ENCODE measurements around the gene CST11.
"Not testable (repeated sequence)": the region's sequence is repeated elsewhere in the genome, so short reads cannot be mapped to it uniquely, and the experiment has no call there.

The CST11 gene, protein sequence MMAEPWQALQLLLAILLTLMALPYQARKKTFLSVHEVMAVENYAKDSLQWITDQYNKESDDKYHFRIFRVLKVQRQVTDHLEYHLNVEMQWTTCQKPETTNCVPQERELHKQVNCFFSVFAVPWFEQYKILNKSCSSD

DNA sequence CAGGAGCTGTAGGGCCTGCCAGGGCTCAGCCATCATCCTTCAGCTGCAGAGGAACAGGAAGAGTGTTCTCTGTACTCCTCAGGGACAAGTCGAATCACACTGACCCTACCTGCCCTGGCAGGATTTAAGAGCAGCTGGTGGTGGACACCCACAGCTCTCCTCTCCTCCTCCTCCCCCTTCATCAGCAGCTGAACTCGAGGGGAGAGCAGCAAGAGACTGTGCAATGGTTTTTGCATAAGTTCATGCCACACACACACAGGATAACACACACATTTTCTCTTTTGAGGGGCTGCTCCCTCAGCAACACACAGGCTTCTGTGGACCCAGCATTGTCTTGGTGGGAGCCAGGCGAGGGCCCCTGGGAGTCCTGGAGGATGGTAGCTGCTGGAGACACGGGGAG is at the start of gene CST11:
Gene CST11 (minus strand): TSS at position 101 of the 400 bp plus-strand sequence. CDS start 65 bp downstream, at position 36.
- no peak for DNase-seq (ENCODE audit: low spot score)

DNA sequence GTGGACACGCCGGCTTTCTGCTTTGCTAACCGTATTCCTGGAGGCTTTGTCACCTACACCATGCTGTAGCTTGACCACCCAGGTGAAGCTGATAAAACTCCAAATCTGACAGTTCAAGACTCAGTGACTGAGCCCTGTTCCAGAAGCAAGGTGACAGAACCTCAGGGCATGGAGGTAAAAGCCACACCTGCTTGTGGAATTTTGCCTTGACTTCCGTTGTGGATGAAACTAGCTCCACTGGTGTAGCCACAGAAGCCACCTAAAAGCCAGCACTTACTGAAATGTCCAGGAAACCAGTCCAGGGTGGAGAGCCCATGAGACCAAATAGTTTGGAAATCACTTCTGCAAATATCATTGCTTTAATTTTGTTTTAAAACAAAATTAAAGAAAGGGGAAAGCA is 49.2 kb upstream of the CST11 start:
- DNase-seq (ENCODE audit: low spot score) = no peak

DNA sequence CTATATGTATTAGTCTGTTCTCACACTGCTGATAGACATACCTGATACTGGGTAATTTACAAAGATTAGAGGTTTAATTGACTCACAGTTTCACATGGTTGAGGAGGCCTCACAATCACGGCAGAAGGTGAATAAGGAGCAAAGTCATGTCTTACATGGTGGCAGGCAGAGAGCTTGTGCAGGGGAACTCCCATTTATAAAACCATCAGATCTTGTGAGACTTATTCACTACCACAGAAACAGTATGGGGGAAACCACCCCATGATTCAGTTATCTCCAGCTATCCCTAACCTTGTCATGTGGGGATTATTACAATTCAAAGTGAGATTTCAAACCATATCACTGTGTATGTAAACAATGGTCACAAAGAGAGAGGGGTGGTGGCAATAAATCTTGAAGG is 44.9 kb upstream of the CST11 start:
- DNase-seq (ENCODE audit: low spot score) = no peak

DNA sequence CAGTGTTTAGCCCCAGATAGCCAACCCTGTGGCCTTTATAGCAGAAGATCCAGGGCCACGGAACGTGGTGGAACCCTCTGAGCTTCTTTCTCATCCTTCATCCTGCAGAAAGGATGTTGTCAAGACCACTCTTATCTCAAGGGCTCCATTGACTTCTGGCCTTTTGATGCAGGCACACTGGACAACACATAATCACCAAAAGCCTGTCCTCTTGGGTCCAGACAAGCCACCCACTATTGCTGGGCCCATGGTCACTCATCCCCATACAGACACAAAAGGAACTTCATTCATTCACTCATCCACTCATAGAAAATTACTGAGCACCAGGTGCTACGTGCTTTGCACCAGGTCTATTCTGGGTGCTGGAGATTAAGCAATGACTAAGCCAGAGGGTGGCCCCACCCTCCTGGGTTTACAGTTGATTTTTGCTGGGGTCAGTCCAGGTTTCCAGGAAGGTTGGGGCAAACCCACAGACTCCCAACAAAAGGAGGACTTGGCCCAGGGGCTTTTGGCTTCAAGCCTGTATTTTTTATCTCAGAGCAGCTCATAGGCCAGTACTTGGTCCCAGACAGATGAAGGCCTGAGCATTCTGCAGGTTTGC is 40.6 kb upstream of the CST11 start:
- no peak for DNase-seq (ENCODE audit: low spot score)

DNA sequence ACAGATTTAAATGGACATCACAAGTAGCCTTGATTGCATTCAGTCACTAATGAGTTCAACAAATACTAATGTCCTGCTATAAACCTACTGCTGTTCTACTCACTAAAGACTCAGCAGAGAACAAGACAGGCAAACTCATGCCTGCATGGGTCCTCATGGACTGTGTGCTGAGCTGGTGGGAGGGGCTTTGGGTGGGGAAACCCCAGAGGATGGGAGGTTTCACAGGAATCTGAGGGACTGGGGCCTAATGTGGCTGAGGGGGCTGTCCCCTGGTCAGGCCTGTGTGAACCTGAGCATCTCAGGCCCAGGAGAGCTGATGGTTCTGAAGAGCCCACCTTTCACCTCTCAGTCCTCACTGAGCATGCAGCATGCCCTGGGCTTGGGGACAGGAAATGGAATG is 39.6 kb upstream of the CST11 start:
- DNase-seq (ENCODE audit: low spot score) = no peak

DNA sequence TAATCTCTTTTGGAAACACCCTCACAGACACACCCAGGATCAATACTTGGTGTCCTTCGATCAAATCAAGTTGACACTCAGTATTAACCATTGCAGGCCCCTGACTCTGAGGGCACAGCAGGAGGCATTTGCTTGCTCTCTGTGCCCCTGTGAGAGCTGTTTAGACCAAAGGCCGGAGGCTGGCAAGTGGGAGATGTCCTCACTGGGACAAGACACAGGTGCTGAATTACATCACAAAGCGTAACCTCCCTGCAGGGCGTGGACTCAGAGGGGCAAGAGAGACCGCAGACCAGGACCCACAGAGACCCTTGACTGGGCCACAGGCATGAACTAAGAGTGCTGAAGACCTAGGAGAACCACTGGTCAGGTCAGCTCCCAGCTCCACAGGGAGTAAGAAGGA is 38.1 kb upstream of the CST11 start, which contains the start of gene CST8:
Gene CST8 (plus strand): TSS at position 301 of the 400 bp plus-strand sequence. CDS start 551 bp downstream, outside the sequence.
- no peak for DNase-seq (ENCODE audit: low spot score)

DNA sequence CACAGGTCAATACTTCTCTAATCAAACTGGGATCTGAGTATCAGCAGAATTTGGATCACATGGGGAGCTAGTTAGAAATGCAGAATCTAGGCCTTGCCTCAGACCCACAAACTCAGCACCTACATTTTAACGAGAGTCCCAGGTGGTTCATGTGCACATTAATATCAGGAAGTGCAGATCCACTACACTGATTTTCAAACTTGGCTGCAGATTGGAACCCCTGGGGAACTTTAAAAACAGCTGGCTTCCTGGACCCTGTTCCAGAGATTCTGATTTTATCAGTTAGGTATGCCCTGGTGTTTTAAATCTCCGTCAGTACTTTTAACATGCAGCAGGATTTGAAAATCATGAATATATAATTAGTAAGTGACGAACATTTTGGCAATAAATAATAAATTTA is 36.3 kb upstream of the CST11 start:
- no peak for DNase-seq (ENCODE audit: low spot score)

DNA sequence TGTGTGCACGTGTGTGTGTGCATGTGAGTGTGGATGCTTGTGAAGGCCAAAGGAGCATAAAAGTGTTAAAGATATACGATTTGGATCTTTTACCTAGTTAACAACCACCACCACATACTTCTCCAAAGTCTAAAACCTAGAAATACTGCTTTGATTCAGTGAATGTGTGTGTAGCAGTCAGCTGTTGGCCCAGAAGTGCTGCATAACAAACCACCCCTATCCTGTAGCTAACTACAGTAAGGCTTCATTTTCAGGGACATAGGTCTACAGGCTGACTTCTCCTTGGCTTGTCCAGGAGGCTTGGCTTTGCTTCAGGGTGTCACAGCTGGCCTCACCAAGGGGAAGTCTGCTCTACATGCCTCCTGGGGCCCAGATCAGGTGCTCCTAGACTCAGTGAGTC is 35.8 kb upstream of the CST11 start:
- no peak for DNase-seq (ENCODE audit: low spot score)

DNA sequence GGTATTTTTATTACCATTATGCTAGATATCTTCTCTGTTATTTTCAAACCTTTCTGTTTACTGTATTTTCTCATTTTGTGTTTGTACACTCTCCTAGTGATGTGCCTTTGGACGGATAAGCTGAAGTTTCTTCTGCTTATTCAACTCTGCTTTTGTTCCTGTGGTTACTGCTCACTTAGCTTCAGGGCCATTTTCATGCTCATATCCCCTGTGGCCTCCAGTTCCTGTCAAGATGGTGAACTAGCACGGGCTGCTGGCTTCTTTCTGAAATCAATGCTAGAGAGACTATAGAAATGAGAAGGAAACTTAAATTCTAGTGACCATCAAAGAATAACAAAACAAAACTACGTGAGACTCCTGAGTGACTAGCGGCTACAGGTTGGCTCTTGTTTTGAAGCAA is 31.4 kb upstream of the CST11 start:
- no peak for DNase-seq (ENCODE audit: low spot score)

DNA sequence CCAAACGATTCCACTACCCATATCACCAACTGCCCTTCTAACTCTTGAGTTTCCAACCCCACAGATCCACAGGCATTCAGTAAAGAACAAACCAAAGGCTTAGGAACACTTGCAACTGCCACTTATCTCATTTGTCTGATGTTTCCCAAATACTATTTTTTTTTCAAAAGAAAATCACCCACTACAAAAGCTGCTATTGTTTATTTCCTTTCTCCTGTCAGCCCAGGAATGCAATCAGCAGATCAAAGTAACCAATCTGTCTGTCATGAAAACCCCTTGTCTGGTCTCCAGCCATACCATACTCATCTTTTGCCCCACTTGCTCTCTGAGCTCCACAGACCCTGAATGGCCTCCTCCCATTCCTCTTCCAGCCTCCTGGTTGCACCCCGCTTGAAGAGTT is 29.5 kb upstream of the CST11 start:
- no peak for DNase-seq (ENCODE audit: low spot score)

DNA sequence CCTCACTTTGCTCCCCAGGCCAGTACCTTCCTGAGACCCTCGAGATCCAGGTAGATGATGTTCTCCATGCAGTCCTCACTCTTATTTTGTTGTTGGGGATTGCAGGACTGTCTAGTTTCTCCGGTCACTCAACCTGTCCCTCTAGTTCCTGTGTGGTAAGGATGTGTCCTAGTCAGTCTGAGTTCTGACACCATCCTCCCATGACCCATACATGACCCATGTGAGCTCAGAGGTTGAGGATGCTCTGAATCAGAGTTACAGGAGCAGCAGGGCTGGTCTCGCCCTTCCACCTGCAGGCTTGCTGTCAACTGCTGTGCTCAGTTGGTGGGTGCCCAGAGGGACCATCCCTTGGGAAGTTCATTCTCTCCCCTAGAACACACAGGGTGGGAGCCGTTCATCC is 26.4 kb upstream of the CST11 start:
- no peak for DNase-seq (ENCODE audit: low spot score)

DNA sequence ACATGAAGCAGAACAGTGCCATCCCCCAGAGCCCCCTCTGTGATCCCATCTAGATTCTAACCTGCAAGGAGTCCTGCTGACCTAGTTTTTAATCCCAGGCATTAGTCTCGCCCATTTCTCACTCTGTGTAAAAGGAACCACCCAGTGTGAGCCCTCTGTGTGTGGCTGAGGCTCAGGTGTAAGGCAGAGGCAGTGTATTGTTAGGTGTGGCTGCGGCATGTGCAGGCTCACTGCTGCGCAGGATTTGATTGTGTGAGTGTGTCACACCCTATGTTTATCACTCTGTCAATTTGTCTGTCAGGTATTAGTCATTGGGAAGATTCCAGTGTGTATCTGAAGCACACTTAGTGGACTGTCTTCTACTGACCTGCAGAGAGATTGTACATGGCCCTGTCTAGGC is 24.5 kb upstream of the CST11 start:
- DNase-seq (ENCODE audit: low spot score) = no peak

DNA sequence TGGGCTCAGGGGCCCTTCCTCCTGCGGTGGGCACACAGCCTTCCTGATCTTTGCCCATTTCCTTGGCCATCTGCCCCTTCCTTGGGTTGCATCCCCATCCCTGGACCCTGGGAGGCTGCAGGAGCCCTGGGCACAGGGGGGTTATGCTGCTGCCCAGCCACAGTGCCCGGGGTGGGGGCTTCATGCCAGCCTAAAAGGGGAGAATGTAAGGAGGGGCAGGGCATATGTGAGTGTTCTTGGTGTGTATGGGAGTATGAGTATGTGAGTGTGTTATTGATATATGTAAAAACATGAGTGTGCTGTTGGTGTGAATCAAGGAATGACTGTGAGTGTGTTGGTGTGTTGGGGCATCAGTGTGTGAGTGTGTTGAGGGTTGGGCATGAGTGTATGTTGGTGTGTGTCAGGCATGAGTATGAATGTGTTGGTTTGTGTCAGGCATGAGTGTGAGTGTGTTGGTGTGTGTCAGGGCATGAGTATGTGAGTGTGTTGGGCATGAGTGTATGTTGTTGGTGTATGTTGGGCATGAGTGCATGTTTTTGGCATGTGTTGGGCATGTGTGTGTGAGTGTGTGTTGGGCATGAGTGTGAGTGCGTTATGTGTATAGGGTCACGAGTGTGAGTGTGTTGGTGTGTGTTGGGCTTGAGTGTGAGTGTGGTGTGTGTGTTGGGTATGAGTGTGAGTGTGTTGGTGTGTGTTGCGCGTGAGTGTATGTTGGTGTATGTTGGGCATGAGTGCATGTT is 23.5 kb upstream of the CST11 start:
- no peak for DNase-seq (ENCODE audit: low spot score)

DNA sequence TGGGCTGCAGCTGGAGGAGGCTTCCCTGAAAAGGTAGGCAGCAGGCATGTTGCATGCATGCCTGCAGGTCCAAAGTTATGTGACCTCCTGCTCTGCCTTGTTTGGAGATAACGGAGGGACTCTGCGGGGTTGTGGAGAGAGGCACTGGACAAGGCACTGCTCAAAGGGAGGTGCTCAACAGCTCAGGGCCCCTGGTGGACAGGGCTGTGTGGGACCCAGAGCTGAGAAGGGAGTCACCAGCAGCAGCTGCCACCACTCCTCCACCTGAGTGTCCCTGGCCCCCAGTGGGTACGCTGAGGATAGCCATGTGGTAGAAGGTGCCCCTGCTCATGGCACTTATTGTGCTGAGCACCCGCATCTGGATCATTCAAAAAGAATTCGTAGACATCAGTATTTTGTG is 22.7 kb upstream of the CST11 start:
- DNase-seq (ENCODE audit: low spot score) = no peak

DNA sequence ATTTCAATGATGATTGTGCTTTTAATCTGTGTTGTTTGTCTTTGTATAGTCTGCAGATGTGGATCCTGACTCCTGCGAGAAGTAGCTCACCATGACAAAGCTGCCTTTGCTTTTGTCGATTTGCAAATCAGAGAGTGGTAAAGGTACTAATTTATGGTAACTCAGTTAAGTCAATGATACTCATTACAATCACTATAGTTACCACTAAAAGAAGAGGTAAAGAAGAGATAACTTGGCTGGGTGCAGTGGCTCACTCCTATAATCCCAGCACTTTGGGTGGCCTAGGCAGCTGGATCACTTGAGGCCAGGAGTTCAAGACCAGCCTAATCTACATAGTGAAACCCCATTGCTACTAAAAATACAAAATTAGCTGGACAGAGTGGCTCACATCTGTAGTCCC is 20.6 kb upstream of the CST11 start:
- DNase-seq (ENCODE audit: low spot score) = not testable (repeated sequence)

DNA sequence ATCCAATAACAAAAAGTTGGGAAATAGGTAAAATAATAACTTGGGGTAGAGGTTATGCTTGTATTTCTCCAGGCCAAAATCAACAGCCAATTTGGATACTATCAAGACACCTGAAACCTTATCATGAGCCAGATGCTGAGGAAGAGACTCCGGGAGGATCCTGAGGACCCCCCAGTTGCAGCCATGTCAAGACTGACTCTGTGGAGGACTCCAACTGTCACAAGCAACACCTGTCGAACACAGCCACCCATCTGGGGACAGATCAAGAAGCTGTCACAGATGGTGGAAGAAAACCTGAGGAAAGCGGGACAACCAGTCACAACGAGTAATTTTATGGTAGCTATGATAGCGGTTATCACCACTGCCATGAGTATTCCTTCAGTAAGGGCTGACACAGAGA is 19.6 kb upstream of the CST11 start:
- DNase-seq (ENCODE audit: low spot score) = not testable (repeated sequence)

DNA sequence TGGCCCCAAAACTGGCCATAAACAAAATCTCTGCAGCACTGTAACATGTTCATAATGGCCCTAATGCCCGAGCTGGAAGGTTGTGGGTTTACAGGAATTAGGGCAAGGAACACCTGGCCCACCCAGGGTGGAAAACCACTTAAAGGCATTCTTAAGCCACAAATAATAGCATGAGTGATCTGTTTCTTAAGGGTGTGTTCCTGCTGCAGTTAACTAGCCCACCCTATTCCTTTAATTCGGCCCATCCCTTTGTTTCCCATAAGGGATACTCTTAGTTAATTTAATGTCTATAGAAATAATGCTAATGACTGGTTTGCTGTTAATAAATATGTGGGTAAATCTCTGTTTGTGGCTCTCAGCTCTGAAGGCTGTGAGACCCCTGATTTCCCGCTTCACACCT is 14.3 kb upstream of the CST11 start:
- DNase-seq (ENCODE audit: low spot score) = not testable (repeated sequence)

DNA sequence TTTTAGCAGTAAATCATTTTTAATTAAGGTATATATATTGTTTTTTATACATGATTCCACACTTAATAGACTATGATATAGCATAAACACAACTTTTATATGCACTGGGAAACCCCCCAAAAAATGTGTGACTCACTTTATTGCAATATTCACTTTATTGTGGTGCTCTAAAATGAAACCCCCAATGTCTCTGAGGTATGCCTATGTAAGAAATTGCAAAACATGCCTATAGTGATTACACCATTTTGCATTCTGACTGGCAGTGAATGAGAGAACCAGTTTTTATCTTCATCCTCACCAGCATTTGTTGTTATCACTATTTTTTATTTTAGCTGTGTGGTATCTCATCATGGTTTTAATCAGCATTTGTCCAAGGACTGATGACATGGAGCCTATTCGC is 8.5 kb upstream of the CST11 start:
- DNase-seq (ENCODE audit: low spot score) = no peak

DNA sequence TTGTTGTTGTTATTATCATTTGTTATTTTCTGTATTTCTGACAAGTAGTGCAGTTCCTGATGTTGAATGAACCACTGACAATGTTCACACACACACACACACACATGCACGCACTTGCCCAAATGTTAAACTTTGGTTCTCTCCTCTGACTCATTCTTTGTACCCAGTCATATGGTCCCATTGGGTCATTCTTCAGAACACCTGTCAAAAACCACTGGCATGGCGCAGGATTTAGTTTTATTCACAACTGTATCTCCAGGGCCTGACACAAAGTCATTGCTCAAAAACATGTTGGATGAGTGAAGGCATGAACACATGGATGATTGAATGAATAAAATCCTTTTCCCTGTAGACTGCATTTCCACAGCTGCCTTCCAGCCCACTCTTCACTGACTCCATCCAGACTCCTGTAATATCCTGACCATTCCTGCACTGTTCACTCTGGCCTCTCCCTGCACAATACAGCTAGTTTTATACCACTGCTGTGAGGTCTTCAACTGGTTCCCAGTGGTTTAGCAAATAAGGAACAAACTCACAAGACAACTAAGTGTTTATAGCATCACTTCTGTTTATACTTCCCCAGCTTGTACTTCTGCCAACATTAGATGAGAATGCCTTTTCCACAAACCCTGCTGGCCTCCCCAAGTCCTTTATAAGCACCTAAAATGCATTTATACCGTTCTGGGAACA is 6.9 kb upstream of the CST11 start:
- no peak for DNase-seq (ENCODE audit: low spot score)

DNA sequence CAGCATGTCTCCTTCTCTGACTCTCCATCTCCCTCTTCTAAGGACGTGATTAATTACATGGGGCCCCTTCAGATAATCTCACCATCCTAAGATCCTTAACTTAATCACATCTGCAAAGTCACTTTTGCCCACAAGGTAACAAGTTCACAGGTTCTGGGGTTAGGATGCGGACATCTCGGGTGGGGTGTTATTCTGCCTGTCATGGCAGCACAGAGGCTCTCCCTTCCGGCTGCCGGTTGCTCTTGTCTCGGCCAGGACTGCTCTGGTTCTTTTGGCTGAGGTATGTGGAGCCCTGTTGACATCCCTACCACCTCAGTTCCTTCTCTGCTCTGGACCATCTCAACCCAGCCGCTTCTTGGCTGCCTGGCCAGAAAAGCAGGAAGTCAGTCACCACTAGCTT is 4.2 kb upstream of the CST11 start:
- DNase-seq (ENCODE audit: low spot score) = no peak

DNA sequence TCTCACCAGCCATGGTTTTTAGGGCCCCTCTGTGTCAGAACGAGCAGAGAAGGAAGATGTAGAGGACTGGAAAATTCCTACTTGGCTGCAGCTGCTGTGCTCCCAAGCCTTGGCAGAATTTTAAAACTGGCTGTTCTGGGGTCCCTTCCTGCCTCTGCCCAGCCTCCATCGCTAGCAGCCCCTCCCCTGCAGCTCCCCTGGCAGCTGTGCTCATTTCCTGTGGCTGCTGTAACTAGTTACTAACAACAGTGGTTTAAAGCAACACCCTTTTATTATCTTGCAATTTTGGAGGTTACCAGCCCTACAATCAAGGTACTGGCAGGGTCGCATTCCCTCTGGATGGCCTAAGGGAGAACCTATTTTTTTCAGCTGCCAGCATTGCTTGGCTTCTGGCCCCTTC is 3.7 kb upstream of the CST11 start:
- DNase-seq (ENCODE audit: low spot score) = no peak

DNA sequence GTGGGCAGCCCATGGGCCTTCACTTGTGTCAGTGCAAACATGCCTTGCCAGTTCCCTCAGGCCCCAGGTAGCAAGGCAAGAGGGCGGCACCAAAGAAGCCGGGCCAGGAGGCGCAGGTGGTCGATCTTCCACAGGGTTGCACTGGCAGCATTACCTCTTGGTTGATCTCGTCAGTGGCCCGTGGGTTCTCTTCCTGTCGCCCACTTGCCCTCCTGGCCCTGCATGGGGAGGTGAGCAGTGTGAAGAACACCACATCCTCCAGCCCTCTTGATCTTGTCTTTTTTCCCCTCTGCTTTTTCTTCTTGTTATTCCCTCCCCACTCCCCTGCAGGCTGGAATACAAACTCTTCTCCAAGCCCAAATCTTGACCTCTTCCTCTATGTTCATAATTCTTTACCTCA is 3.0 kb upstream of the CST11 start:
- DNase-seq (ENCODE audit: low spot score) = no peak

DNA sequence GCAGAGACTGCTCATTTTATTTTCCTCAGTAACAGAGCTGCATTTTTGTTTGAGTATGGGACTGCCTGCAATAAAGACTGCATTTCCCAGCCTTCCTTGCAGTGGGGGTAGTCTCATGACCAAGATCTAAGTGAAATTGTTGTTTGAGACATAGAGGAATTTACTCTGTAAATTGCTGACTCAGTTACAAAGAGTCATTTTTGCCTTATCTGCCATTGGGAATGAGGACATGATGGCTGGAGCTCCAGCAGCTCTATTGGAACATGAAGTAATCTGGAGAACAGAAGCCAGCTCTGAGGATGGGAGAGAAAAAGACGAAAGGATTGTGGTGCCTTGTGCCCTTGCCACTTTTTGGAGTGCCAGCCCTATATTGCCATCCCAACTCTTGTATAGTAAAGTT is 2.1 kb upstream of the CST11 start:
- no peak for DNase-seq (ENCODE audit: low spot score)
